Activated CD8-positive, alpha-beta T cell treated with anti-CD3 and anti-CD28 coated beads for 36 hours (primary cell): ENCODE data around the gene HOXA1. TPM values are rescaled to one million over a fixed set of nuclear protein-coding genes. Genes with fewer than 3 reads are reported as not detected.

Experiments
- ATAC-seq: fragments of 200-7000 bp; cut with Tn5 transposase; one replicate; pipeline ENCODE4 v1.10.0; 2021; ENCODE audit warnings: mild to moderate bottlenecking, moderate library complexity
- CTCF ChIA-PET: fragments of 350-600 bp; sonication (Branson Sonifier 250); formaldehyde crosslinking; loops from one replicate; lab custom pipeline; 2021; ENCODE audit warnings: antibody characterized with exemption; lab: Charles Lee
- POLR2A ChIA-PET: fragments of 350-600 bp; sonication (Branson Sonifier 250); formaldehyde crosslinking; loops from one replicate; lab custom pipeline; 2021; ENCODE audit warnings: antibody characterized with exemption; lab: Charles Lee
- DNase-seq: peaks from one replicate; pipeline ENCODE4 v3.0.0-alpha.2; 2020
- H3K27ac Mint-ChIP-seq: one replicate; pipeline ENCODE4 v1.8.0; 2021; ENCODE audit warnings: mild to moderate bottlenecking, mixed read lengths
- H3K27me3 Mint-ChIP-seq: one replicate; pipeline ENCODE4 v1.8.0; 2021; ENCODE audit warnings: mixed read lengths
- H3K36me3 Mint-ChIP-seq: one replicate; pipeline ENCODE4 v1.8.0; 2021; ENCODE audit warnings: low read depth, mixed read lengths
- H3K4me1 Mint-ChIP-seq: one replicate; pipeline ENCODE4 v1.8.0; 2021; ENCODE audit warnings: low read depth, mixed read lengths
- H3K4me3 Mint-ChIP-seq: one replicate; pipeline ENCODE4 v1.8.0; 2021; ENCODE audit warnings: mild to moderate bottlenecking, moderate library complexity, mixed read lengths
- H3K9me3 Mint-ChIP-seq: one replicate; pipeline ENCODE4 v1.8.0; 2021; ENCODE audit warnings: mixed read lengths
- intact Hi-C: fragments of 100-400 bp; cut with micrococcal nuclease; formaldehyde crosslinking; loops from one replicate; pipeline ENCODE4 v1.10.0; 2022
- total RNA-seq, 2 experiments: library from RNA; stranded (reverse); gene quantifications; one replicate each; pipeline ENCODE4 v1.2.3, GENCODE V29; 2021
- TF ChIP-seq, protein P1 (sequence below): fragments of 200-600 bp; IDR thresholded peaks from one replicate; pipeline ENCODE4 v1.8.0; 2022; ENCODE audit warnings: antibody characterized with exemption, mild to moderate bottlenecking

Gene HOXA1
- total RNA-seq, 2 experiments from 2014 or later: 0.25 TPM

DNA sequence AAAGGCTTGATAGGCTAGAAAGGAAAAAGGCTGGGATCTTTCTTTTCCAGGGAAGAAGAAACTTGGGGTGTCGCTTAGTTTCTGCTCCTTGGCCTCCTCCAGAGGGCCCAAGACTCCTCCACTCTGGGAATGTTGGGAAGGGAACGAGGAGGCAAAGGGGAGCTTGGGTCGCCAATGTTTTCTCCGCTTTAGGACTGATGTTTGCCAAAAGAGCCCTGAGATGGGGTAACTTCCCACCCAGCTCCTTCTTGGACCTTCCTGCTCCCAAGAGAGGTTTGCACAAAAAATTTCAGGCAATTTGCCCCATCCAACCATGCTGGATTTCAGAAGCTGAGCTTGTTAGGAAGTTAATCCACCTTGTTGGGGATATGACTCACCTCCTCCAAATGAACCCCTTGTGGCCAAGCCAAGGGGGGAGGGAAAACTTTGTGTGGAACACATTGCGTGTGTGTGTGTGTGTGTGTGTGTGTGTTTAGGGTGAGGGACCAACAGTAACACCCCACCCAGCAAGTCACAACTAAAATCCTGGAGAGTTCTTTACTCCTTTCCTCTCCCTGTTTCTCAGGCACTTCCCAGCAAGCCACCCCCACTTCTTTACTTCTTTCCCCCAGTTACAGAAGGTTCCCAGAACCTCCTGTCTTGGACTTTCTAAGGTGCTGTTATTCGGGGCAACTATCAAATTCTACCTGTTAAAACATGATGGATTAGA lies 15.4 kb upstream of the HOXA1 start:
- TF ChIP-seq, protein P1, sequence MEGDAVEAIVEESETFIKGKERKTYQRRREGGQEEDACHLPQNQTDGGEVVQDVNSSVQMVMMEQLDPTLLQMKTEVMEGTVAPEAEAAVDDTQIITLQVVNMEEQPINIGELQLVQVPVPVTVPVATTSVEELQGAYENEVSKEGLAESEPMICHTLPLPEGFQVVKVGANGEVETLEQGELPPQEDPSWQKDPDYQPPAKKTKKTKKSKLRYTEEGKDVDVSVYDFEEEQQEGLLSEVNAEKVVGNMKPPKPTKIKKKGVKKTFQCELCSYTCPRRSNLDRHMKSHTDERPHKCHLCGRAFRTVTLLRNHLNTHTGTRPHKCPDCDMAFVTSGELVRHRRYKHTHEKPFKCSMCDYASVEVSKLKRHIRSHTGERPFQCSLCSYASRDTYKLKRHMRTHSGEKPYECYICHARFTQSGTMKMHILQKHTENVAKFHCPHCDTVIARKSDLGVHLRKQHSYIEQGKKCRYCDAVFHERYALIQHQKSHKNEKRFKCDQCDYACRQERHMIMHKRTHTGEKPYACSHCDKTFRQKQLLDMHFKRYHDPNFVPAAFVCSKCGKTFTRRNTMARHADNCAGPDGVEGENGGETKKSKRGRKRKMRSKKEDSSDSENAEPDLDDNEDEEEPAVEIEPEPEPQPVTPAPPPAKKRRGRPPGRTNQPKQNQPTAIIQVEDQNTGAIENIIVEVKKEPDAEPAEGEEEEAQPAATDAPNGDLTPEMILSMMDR: no peak
- H3K9me3 Mint-ChIP-seq: no peaks in the 10 kb centered on the region
- H3K4me3 Mint-ChIP-seq: no peak overlapping the region
- no peaks in the 10 kb centered on the region for H3K36me3 Mint-ChIP-seq
- ChIA-PET CTCF (interaction anchor here (0.6 kb wide), 1 partner anchor 44 kb away, joined by 3 read pairs; no protein-coding TSS in a partner anchor), POLR2A (interaction anchor here (0.8 to 1.3 kb wide), 3 partner anchors 10 to 38 kb away, joined by 3 read pairs; no protein-coding TSS in a partner anchor)
- H3K27ac Mint-ChIP-seq: no peak overlapping the region
- ATAC-seq (no peak), DNase-seq (no peak)
- intact Hi-C loops: no loop called here
- H3K27me3 Mint-ChIP-seq: no peaks in the 10 kb centered on the region
- no peaks in the 10 kb centered on the region for H3K4me1 Mint-ChIP-seq

GRCh38 chr7:27110186-27111031 lies 14.6 kb upstream of the HOXA1 start:
- ChIA-PET CTCF (no interaction called here), POLR2A (interaction anchor here (0.8 to 1.3 kb wide), 3 partner anchors 10 to 39 kb away, joined by 3 read pairs; no protein-coding TSS in a partner anchor)
- Mint-ChIP-seq H3K4me3 (no peak overlapping the region), H3K27ac (no peak overlapping the region), H3K36me3 (no peaks in the 10 kb centered on the region), H3K9me3 (no peaks in the 10 kb centered on the region), H3K4me1 (no peaks in the 10 kb centered on the region), H3K27me3 (no peaks in the 10 kb centered on the region)
- intact Hi-C loops: no loop called here
- TF ChIP-seq, protein P1: no peak
- ATAC-seq: no peak
- no peak for DNase-seq

GRCh38 chr7:27109466-27110185 lies 13.8 kb upstream of the HOXA1 start:
- Mint-ChIP-seq H3K4me3 (no peak overlapping the region), H3K27me3 (no peaks in the 10 kb centered on the region), H3K4me1 (no peaks in the 10 kb centered on the region), H3K9me3 (no peaks in the 10 kb centered on the region), H3K27ac (no peak overlapping the region), H3K36me3 (no peaks in the 10 kb centered on the region)
- ATAC-seq: no peak
- intact Hi-C loops: no loop called here
- ChIA-PET CTCF (interaction anchor here (0.8 kb wide), 1 partner anchor 70 kb away, joined by 3 read pairs; no protein-coding TSS in a partner anchor), POLR2A (no interaction called here)
- no peak for DNase-seq
- TF ChIP-seq, protein P1: no peak

DNA sequence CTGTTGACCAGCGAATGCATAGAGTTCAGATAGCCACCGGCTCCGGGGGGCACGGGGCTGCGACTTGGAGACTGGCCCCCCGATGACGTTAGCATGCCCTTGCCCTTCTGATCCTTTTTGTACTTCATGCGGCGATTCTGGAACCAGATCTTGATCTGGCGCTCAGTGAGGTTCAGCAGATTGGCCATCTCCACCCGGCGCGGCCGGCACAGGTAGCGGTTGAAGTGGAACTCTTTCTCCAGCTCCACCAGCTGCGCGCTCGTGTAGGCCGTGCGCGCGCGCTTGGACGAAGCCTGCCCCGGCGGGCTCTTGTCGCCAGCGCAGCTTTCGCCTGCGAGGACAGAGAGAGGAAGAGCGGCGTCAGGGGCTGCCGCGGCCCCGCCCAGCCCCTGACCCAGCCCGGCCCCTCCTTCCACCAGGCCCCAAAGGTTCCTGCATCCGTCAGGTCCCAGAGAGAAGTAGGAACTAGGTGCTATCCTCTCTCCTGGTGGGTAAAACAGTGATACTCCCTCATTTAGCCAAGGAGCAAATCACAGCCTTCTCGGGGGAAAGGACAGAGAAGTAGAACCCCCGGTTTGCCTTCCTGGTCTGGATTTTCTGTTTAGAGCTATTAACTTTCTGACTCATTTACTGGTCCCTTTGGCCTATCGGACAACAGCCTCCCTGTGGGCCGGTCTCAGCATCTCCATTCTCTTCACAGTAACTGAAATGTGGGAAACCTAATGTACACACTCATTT lies 12.8 kb upstream of the HOXA1 start:
- H3K4me1 Mint-ChIP-seq: peaks cover 3% of the 10 kb centered on the region
- no peak for ATAC-seq
- DNase-seq: no peak
- peaks cover 10% of the 10 kb centered on the region for H3K27me3 Mint-ChIP-seq
- H3K9me3 Mint-ChIP-seq: no peaks in the 10 kb centered on the region
- ChIA-PET CTCF (no interaction called here), POLR2A (no interaction called here)
- no peaks in the 10 kb centered on the region for H3K36me3 Mint-ChIP-seq
- no peak overlapping the region for H3K27ac Mint-ChIP-seq
- H3K4me3 Mint-ChIP-seq: no peak overlapping the region
- TF ChIP-seq, protein P1: no peak
- intact Hi-C loops: no loop called here
